CD8-positive, alpha-beta memory T cell (primary cell): Measurements from ENCODE around the gene DHX30. TPM values are rescaled to one million over a fixed set of nuclear protein-coding genes. Genes with fewer than 3 reads are reported as not detected.

Source experiments
- CTCF ChIA-PET: fragments of 350-600 bp; sonication (Branson Sonifier 250); formaldehyde crosslinking; loops from one replicate; lab custom pipeline; 2021; ENCODE audit warnings: antibody characterized with exemption; lab: Charles Lee
- POLR2A ChIA-PET: fragments of 350-600 bp; sonication (Branson Sonifier 250); formaldehyde crosslinking; loops from one replicate; lab custom pipeline; 2021; ENCODE audit warnings: antibody characterized with exemption; lab: Charles Lee
- DNase-seq, 5 donors: peaks; one replicate each; pipeline versions ENCODE4 v3.0.0 to v3.0.0-alpha.2; 2020 to 2022; ENCODE audit warnings: mixed read lengths in 1 of 5
- H3K27ac ChIP-seq: one replicate; pipeline ENCODE4 v1.7.0; 2013; ENCODE audit warnings: low read depth, mild to moderate bottlenecking, low read length, moderate library complexity
- H3K27me3 ChIP-seq: 2 replicates; pipeline ENCODE4 v1.7.0; 2013; ENCODE audit warnings: low read length, mild to moderate bottlenecking; ENCODE audit not compliant: insufficient read depth, poor library complexity, severe bottlenecking
- H3K36me3 ChIP-seq: 2 replicates; pipeline ENCODE4 v1.7.0; 2013; ENCODE audit warnings: mild to moderate bottlenecking, low read length, moderate library complexity; ENCODE audit not compliant: insufficient read depth
- H3K4me1 ChIP-seq: 2 replicates; pipeline ENCODE4 v1.7.0; 2013; ENCODE audit warnings: mild to moderate bottlenecking, low read length, moderate library complexity; ENCODE audit not compliant: insufficient read depth
- H3K4me3 ChIP-seq: 2 replicates; pipeline ENCODE4 v1.7.0; 2013; ENCODE audit warnings: mild to moderate bottlenecking, low read length
- H3K9me3 ChIP-seq: 2 replicates; pipeline ENCODE4 v1.7.0; 2013; ENCODE audit warnings: mild to moderate bottlenecking, low read length
- H3K27ac Mint-ChIP-seq, 8 donors: one replicate each; pipeline ENCODE4 v1.8.0; 2020 to 2021; ENCODE audit warnings: mixed read lengths in 8 of 8, mild to moderate bottlenecking in 6 of 8, inconsistent platforms in 3 of 8, moderate library complexity in 3 of 8
- H3K27me3 Mint-ChIP-seq, 2 donors: one replicate each; pipeline ENCODE4 v1.8.0; 2020 to 2021; ENCODE audit warnings: mixed read lengths in 2 of 2, mild to moderate bottlenecking in 1 of 2, moderate library complexity in 1 of 2
- H3K36me3 Mint-ChIP-seq, 3 donors: one replicate each; pipeline ENCODE4 v1.8.0; 2020 to 2021; ENCODE audit warnings: mixed read lengths in 3 of 3, inconsistent platforms in 1 of 3, mild to moderate bottlenecking in 1 of 3
- H3K4me1 Mint-ChIP-seq, 3 donors: one replicate each; pipeline ENCODE4 v1.8.0; 2020 to 2021; ENCODE audit warnings: mixed read lengths in 3 of 3, inconsistent platforms in 1 of 3, mild to moderate bottlenecking in 1 of 3
- H3K4me3 Mint-ChIP-seq, 7 donors: one replicate each; pipeline ENCODE4 v1.8.0; 2020 to 2021; ENCODE audit warnings: mixed read lengths in 7 of 7, mild to moderate bottlenecking in 6 of 7, moderate library complexity in 4 of 7, inconsistent platforms in 2 of 7
- H3K9me3 Mint-ChIP-seq, 5 donors: one replicate each; pipeline ENCODE4 v1.8.0; 2020 to 2022; ENCODE audit warnings: mixed read lengths in 5 of 5, mild to moderate bottlenecking in 3 of 5, moderate library complexity in 2 of 5, inconsistent platforms in 1 of 5
- polyA plus RNA-seq: library from polyadenylated mRNA; unstranded; fragments of 300-500 nt; fragmentation: Illumina TruSeq; gene quantifications from one replicate; pipeline ENCODE4 v1.2.3, GENCODE V29; 2021
- total RNA-seq, 2 experiments: library from RNA; stranded (reverse); gene quantifications; one replicate each; pipeline ENCODE4 v1.2.3, GENCODE V29; 2021

Gene DHX30
- total and polyA plus RNA-seq, 3 experiments from 2014 or later, result 48.3 to 117 (median 117) TPM

DNA sequence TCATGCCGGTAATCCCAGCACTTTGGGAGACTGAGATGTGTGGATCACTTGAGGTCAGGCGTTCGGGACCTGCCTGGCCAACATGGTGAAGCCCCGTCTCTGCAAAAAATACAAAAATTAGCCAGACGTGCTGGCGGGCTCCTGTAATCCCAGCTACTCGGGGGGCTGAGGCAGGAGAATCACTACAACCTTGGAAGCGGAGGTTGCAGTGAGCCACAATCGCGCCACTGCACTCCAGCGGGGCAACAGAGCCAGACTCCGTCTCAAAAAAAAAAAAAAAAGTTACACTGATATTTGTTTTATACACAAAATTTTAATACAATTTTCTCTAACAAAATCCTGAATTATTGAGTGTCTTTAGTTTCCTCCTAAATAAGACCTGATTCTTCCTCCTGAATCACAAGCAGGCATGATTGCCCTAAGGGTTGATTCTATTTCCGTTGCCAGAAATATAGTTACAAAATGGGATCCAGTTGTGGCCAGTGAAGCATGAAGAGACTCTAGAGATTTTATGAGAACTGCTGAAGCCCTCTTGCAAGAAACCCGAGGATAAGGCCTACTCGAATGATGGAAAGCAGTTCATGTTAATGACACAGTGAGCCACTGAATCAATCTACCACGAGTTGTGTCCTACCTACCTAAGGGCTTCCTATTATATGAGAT lies 11.6 kb upstream of the DHX30 start:
- peaks cover 3 to 5% (median 4%) of the 10 kb centered on the region in 3 donors for H3K4me1 Mint-ChIP-seq
- H3K27me3 Mint-ChIP-seq, result no peaks in the 10 kb centered on the region
- Histone ChIP-seq H3K9me3 (no peaks in the 10 kb centered on the region), H3K4me1 (no peaks in the 10 kb centered on the region), H3K4me3 (no peak overlapping the region), H3K36me3 (no peaks in the 10 kb centered on the region), H3K27me3 (no peaks in the 10 kb centered on the region), H3K27ac (no peak overlapping the region)
- POLR2A ChIA-PET, result no interaction called here
- H3K36me3 Mint-ChIP-seq, result peaks cover 0 to 1% (median 0%) of the 10 kb centered on the region in 3 donors
- no peaks in the 10 kb centered on the region for H3K9me3 Mint-ChIP-seq
- CTCF ChIA-PET, result interaction anchor here (7.3 kb wide), 1 partner anchor 269 kb away, joined by 70 read pairs; no protein-coding TSS in a partner anchor
- peak overlapping the region in 1 of 7 donors; percentile 56 for H3K4me3 Mint-ChIP-seq
- peak overlapping the region in 1 of 8 donors; percentile 6 for H3K27ac Mint-ChIP-seq
- DNase-seq, result no peak

DNA sequence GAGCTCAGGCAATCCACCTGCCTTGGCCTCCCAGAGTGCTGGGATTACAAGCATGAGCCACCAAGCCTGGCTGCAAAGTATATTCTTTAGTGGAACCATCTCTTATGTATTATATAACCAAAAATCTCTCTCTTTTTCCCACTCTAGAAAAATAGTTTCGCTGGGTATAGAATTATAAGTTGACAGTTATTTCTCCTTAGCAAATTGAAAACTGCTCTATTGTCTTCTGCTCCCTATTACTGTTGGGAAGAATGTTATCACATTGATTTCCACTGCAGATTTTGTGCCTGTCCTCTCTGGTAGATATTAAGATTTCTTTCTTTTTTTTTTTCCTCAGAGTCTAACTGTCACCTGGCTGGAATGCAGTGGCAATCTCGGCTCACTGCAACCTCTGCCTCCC lies 10.2 kb upstream of the DHX30 start:
- Mint-ChIP-seq H3K27me3 (no peaks in the 10 kb centered on the region), H3K4me3 (no peak overlapping the region), H3K27ac (no peak overlapping the region), H3K9me3 (no peaks in the 10 kb centered on the region), H3K36me3 (peaks cover 0 to 1% (median 0%) of the 10 kb centered on the region in 3 donors), H3K4me1 (peaks cover 3 to 5% (median 4%) of the 10 kb centered on the region in 3 donors)
- Histone ChIP-seq H3K4me3 (no peak overlapping the region), H3K36me3 (no peaks in the 10 kb centered on the region), H3K9me3 (no peaks in the 10 kb centered on the region), H3K4me1 (no peaks in the 10 kb centered on the region), H3K27ac (no peak overlapping the region), H3K27me3 (no peaks in the 10 kb centered on the region)
- ChIA-PET POLR2A (no interaction called here), CTCF (interaction anchor here (1.0 kb wide), 1 partner anchor 271 kb away, joined by 3 read pairs; no protein-coding TSS in a partner anchor)
- DNase-seq, result no peak

DNA sequence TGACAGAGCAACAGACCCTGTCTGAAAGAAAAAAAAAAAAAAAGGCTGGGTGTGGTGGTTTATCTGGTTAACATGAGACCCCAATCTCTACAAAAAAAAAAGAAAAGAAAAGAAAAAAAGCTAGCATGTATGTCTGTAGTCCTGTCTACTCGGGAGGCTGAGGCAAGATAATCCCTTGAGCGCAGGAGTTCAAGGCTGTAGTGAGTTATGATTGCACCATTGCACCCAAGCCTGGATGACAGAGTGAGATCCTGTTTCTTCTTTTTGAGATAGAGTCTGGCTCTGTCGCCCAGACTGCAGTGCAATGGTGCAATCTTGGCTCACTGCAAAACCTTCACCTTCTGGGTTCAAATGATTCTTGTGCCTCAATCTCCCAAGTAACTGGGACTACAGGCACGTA lies 8.4 kb upstream of the DHX30 start:
- H3K4me3 ChIP-seq, result no peak overlapping the region
- H3K4me1 ChIP-seq, result no peaks in the 10 kb centered on the region
- no peak overlapping the region for H3K27ac Mint-ChIP-seq
- H3K9me3 ChIP-seq, result no peaks in the 10 kb centered on the region
- no peak for DNase-seq
- no peaks in the 10 kb centered on the region for H3K36me3 ChIP-seq
- no peaks in the 10 kb centered on the region for H3K27me3 Mint-ChIP-seq
- H3K36me3 Mint-ChIP-seq, result no peaks in the 10 kb centered on the region
- no peaks in the 10 kb centered on the region for H3K9me3 Mint-ChIP-seq
- no peaks in the 10 kb centered on the region for H3K4me1 Mint-ChIP-seq
- H3K4me3 Mint-ChIP-seq, result no peak overlapping the region
- no peaks in the 10 kb centered on the region for H3K27me3 ChIP-seq
- H3K27ac ChIP-seq, result no peak overlapping the region
- CTCF ChIA-PET, result no interaction called here
- POLR2A ChIA-PET, result no interaction called here

DNA sequence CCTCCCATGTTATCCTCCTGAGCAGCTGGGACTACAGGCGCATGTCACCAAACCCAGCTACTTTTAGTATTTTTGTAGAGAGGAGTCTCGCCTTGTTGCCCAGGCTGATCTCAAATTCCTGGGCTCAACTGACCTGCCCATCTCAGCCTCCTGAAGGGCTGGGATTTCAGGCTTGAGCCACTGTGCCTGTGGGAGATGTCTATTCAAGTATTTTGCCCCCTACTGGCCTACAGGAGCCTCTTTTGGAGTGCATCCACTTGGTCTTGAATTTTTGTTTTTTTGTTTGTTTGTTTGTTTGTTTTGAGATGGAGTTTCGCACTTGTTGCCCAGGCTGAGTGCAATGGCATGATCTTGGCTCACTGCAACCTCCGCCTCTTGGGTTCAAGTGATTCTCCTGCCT lies 3.2 kb upstream of the DHX30 start:
- H3K36me3 Mint-ChIP-seq, result peaks cover 0 to 5% (median 0%) of the 10 kb centered on the region in 3 donors
- H3K4me1 ChIP-seq, result peaks cover 21% of the 10 kb centered on the region
- H3K9me3 ChIP-seq, result no peaks in the 10 kb centered on the region
- H3K36me3 ChIP-seq, result no peaks in the 10 kb centered on the region
- no peak for DNase-seq
- no peaks in the 10 kb centered on the region for H3K27me3 ChIP-seq
- ChIA-PET CTCF (interaction anchor here (1.3 to 3.9 kb wide), 2 partner anchors 25 to 277 kb away, joined by 6 to 14 read pairs; no protein-coding TSS in a partner anchor), POLR2A (interaction anchor here (0.5 kb wide), 1 partner anchor 63 kb away, joined by 8 read pairs; no protein-coding TSS in a partner anchor)
- H3K9me3 Mint-ChIP-seq, result no peaks in the 10 kb centered on the region
- no peak overlapping the region for H3K27ac ChIP-seq
- H3K4me1 Mint-ChIP-seq, result peaks cover 16 to 24% (median 21%) of the 10 kb centered on the region in 3 donors
- peak overlapping the region in 2 of 8 donors; percentile 32 to 63 for H3K27ac Mint-ChIP-seq
- H3K4me3 ChIP-seq, result no peak overlapping the region
- H3K4me3 Mint-ChIP-seq, result peak overlapping the region in 2 of 7 donors; percentile 61 to 82
- H3K27me3 Mint-ChIP-seq, result no peaks in the 10 kb centered on the region

DNA sequence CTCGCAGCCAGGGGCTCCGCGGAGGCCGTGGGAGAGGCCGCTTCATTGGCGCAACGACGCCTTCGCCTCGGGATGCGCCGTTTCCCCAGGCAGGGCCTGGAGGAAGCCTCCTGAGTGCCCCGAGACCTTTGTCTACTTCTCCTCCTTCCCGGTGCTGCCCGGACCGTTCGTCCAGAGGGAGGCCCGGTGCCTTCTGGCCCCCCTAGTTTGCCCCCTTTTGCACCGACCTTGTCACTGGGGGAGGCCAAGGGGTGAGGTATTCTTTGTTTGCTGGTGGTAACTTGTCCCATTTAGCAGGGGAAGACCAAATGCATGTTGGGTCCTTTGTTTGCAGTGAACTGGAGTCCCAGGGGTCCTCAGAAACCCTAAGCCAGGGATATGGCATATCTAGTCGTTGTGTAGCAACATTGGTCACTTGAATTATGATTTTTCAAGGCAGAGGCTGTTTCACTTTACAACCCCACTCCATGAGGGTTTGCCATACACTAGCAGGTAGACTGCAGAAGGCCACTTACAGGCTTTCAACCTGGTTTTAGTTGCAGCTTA lies 615 bp downstream of the DHX30 start:
- H3K9me3 Mint-ChIP-seq, result no peaks in the 10 kb centered on the region
- Histone ChIP-seq H3K27ac (peak overlapping the region; percentile 76), H3K9me3 (no peaks in the 10 kb centered on the region), H3K36me3 (no peaks in the 10 kb centered on the region), H3K27me3 (no peaks in the 10 kb centered on the region), H3K4me1 (peaks cover 23% of the 10 kb centered on the region), H3K4me3 (peak overlapping the region; percentile 72)
- H3K36me3 Mint-ChIP-seq, result peaks cover 0 to 23% (median 3%) of the 10 kb centered on the region in 3 donors
- H3K27me3 Mint-ChIP-seq, result no peaks in the 10 kb centered on the region
- no peak for DNase-seq
- peak overlapping the region; percentile 89 to 95 (median 92) for H3K4me3 Mint-ChIP-seq
- ChIA-PET POLR2A (no interaction called here), CTCF (no interaction called here)
- peak overlapping the region; percentile 88 to 99 (median 95) for H3K27ac Mint-ChIP-seq
- H3K4me1 Mint-ChIP-seq, result peaks cover 16 to 26% (median 26%) of the 10 kb centered on the region in 3 donors

DNA sequence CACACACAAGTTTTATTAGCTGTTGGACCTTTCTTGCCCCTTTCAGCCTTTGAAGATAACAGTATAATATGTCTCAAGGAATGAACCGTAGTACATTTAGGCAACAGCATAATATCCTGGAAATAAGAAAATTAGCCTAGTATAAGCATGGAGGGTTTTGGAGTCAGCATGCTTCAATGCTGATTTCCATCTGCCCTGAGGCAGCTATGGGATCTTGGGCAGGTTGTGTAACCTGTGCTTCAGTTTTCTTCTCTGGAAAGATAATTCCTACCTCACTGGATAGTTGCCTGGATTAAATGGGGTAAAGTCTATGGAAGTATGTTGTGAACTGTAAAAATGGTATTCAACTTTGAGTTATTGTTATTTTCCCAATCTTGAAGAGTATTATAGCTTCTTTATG lies 1.6 kb downstream of the DHX30 start:
- POLR2A ChIA-PET, result no interaction called here
- no peak overlapping the region for H3K4me3 ChIP-seq
- CTCF ChIA-PET, result interaction anchor here (3.7 kb wide), 1 partner anchor 20 kb away, joined by 20 read pairs; no protein-coding TSS in a partner anchor
- peak overlapping the region in 7 of 8 donors; percentile 29 to 99 (median 88) for H3K27ac Mint-ChIP-seq
- H3K36me3 ChIP-seq, result no peaks in the 10 kb centered on the region
- DNase-seq, result no peak
- H3K9me3 ChIP-seq, result no peaks in the 10 kb centered on the region
- peaks cover 16 to 26% (median 26%) of the 10 kb centered on the region in 3 donors for H3K4me1 Mint-ChIP-seq
- no peaks in the 10 kb centered on the region for H3K27me3 Mint-ChIP-seq
- H3K4me1 ChIP-seq, result peaks cover 23% of the 10 kb centered on the region
- H3K4me3 Mint-ChIP-seq, result peak overlapping the region; percentile 37 to 92 (median 74)
- no peaks in the 10 kb centered on the region for H3K27me3 ChIP-seq
- no peak overlapping the region for H3K27ac ChIP-seq
- peaks cover 0 to 27% (median 3%) of the 10 kb centered on the region in 3 donors for H3K36me3 Mint-ChIP-seq
- no peaks in the 10 kb centered on the region for H3K9me3 Mint-ChIP-seq

DNA sequence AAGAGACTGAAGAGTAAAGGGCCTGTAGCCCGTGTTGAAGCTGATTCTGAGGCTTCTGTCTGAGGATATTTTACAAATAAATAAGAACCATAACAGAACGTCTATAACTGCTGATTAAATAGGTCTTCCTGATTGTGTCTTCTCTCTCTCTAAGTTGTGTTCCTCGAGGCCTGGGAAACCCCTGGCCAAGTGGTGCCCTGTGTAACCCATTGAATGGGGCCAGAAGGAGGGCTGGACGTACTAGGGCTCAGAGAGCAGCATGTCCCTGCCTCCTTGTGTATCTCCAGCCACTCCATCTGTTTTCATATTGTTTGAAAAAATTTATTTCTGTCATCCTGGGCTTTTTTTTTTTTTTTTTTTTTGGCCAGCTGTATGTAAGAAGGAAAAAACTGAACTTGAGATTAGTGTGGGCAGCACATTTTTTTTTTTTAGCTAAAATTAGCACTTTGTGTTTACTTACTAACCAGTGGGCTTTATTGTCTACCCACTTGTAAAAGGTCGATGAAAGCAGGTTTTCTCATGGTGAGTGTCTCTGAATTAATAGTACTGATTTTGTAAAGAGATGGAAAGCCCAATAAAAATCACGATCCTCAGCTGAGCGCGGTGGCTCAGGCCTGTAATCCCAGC lies 10.7 kb downstream of the DHX30 start:
- POLR2A ChIA-PET, result interaction anchor here (0.7 kb wide), 1 partner anchor 90 kb away, joined by 3 read pairs; no protein-coding TSS in a partner anchor

More for the DNA sequence above, 10.7 kb downstream of the DHX30 start:
- Histone ChIP-seq H3K36me3 (peaks cover 19% of the 10 kb centered on the region), H3K4me3 (no peak overlapping the region), H3K4me1 (no peaks in the 10 kb centered on the region), H3K9me3 (no peaks in the 10 kb centered on the region), H3K27me3 (no peaks in the 10 kb centered on the region), H3K27ac (no peak overlapping the region)
- Mint-ChIP-seq H3K4me3 (peak overlapping the region in 2 of 7 donors; percentile 5 to 61), H3K36me3 (peaks cover 6 to 59% (median 13%) of the 10 kb centered on the region in 3 donors), H3K27ac (peak overlapping the region in 3 of 8 donors; percentile 17 to 66 (median 63)), H3K27me3 (no peaks in the 10 kb centered on the region), H3K9me3 (no peaks in the 10 kb centered on the region), H3K4me1 (peaks cover 4 to 13% (median 11%) of the 10 kb centered on the region in 3 donors)
- CTCF ChIA-PET, result interaction anchor here (0.6 to 7.4 kb wide), 2 partner anchors 11 to 672 kb away, joined by 3 to 50 read pairs; no protein-coding TSS in a partner anchor
- no peak for DNase-seq
